HFF-Myc (cell line): ENCODE measurements around the gene PADI3.

ENCODE experiments used
- DNase-seq: peaks from one replicate; pipeline ENCODE4 v3.0.0-alpha.2; 2011; ENCODE audit warnings: low read depth; ENCODE audit errors: extremely low read depth
- H3K4me3 ChIP-seq: replicated peaks from 2 replicates; pipeline ENCODE4 v1.5.1; 2011; ENCODE audit warnings: low read depth, mild to moderate bottlenecking, control low read depth, low read length
- TF ChIP-seq, protein P1 (sequence below): IDR thresholded peaks from 2 replicates; pipeline ENCODE4 v1.5.1; 2012; ENCODE audit warnings: mild to moderate bottlenecking, low read depth, low read length, control low read depth; ENCODE audit errors: missing control alignments

The PADI3 gene

DNA sequence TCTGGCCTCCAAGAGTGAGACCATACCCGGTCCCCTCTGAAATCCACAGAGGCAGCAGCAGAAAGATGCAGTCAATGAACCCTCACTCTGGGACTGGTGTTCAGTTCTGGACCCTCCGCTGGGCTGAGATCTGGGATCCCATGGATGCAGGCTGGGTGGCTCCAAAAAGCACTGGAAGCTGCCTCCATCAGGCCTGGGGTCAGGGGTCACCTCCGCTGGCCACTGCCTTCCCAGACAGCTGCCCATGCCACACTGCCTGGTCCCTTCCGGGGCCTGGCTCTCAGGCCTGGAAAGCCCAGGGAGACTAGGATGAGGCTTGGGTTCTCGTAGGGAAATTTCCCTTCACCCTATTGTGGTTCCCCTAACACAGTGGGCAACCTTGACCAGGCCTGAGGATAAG is 37.7 kb downstream of the PADI3 start:
- H3K4me3 ChIP-seq: no peak overlapping the region
- TF ChIP-seq, protein P1, sequence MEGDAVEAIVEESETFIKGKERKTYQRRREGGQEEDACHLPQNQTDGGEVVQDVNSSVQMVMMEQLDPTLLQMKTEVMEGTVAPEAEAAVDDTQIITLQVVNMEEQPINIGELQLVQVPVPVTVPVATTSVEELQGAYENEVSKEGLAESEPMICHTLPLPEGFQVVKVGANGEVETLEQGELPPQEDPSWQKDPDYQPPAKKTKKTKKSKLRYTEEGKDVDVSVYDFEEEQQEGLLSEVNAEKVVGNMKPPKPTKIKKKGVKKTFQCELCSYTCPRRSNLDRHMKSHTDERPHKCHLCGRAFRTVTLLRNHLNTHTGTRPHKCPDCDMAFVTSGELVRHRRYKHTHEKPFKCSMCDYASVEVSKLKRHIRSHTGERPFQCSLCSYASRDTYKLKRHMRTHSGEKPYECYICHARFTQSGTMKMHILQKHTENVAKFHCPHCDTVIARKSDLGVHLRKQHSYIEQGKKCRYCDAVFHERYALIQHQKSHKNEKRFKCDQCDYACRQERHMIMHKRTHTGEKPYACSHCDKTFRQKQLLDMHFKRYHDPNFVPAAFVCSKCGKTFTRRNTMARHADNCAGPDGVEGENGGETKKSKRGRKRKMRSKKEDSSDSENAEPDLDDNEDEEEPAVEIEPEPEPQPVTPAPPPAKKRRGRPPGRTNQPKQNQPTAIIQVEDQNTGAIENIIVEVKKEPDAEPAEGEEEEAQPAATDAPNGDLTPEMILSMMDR: no peak
- no peak for DNase-seq

DNA sequence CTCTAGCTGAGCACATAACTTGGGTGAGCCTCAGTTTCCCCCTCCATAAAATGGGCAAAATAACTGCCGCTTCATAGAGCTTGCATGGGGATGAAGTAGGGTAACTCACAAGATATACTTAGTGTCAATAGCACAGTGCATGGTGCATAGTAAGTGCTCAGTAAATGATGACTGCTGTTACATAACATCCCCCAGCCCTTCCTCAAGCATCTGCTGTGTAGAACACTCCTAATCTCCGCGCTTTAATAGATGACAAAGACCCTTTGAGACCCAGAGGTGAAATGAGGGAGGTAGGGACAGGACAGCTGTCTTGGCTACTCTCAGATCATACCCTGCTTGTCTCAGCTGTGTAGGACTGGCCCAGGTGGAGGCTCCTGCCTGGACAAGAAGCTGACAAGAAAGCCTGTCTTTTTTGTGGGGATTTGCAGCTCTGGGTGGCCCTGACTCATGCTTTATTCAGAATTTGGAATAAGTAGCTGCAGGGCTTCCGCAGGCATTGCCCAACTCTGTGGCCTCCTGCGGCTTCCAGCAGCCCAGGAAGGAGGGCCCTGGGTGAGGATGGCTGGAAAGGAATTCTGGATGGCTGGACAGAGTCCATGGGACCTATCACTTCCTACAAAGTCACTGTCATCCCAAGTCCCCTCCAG is 38.4 kb downstream of the PADI3 start:
- TF ChIP-seq, protein P1: no peak
- no peak for DNase-seq
- H3K4me3 ChIP-seq: no peak overlapping the region

DNA sequence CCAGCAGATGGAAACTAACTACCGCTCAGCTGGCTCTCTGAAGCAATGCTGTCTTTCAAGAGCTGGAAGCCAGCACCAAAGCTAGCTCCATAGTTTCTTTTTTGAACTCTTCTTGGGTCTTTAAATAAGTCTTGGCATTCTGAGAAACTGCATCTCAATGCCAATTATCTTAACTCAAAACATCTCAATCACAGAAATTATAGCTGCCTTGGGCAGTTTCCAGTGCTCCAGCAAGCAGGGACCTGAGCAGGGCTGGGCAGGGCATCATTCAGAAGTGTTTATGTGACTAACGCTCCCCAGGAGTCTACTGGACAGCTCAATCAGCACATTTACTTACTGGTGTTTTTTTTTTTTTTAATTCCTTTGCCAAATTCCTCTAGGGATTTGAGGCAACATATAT is 40.8 kb downstream of the PADI3 start:
- no peak overlapping the region for H3K4me3 ChIP-seq
- TF ChIP-seq, protein P1: no peak
- no peak for DNase-seq

DNA sequence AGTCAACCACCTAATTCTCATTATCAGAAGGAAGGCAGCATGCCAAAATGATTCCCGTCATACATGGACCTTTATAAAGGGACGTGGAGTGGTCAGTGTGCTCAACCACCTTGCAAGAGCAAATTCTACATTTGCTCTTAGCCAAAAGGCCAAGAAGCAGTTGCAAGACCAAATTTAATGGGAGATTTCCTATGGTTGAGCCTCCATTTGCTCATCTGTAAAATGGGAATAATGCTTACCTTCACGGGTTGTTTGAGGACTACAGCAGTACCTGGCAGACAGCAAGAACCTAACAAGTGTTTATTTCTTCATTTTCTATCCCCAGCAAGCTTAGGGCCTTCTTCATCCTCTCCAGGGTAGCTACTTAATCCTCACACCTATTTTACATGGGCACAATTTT is 41.7 kb downstream of the PADI3 start:
- no peak overlapping the region for H3K4me3 ChIP-seq
- TF ChIP-seq, protein P1: no peak
- no peak for DNase-seq

DNA sequence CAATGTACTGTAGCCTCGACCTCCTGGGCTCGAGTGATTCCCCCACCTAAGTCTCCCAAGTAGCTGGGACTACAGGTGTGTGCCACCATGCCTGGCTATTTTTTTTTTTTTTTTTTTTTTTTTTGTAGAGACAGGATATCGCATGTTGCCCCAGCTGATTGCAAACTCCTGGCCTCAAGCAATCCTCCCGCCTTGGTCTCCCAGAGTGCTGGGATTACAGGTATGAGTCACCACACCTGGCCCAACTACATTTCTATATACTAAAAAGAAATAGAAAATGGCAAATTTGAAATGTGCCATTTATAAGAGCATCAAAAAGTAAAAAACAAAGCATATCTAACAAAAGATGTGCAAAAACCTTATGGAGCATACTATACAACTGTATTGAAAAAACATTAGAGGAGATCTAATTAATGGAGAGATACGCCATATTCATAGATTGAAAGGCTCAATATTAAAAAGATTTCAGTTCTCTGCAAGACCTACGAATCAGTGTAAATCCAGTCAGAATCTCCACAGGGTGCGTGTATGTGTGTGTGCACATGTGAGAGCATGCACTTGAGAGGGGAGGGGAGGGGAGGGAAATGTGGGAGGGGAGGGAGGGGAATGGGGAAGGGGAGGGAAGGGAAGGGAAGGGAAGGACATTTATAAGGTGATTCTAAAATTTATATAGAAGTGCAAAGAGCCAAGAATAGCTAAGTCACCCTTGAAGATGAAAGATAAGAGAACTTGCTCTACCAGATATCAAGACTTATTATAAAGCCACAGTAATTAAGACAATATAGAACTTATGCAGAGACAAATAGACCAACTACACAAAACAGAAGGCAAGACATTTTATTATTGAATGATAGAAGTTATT is 43.6 kb downstream of the PADI3 start:
- no peak for DNase-seq
- TF ChIP-seq, protein P1: no peak
- no peak overlapping the region for H3K4me3 ChIP-seq

DNA sequence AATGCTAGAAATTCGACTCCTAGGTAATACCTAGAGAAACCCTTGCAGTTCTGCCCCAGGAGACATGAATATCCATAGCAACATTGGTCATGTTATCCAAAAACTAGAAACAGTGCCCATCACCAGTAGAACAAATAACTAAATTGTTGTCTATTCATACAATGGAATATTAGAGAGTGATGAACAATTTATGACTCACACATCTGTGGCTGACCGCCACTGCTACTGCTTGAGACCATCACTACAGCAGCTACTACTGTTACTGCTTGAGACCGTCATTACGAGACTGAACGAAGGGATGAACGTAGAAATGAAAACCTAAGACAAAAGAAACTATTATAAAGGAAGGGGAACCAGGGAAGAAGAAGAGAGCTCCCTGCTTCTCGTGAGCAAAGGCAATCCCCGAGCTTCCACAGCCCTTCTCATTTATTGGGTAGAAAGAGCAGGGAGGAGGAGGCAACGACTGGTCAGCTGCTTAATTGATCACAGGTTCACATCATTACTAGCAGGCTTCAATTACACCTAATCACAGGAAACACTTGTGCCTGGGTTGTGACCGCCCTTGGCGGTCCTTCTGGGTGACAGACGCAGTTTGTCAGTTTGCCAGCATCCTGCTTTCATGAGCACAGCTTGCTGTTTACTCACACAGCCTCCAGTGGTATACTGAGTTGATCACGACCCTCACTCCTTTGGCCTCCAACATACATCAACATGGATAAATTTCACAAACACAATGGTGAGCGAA is 45.0 kb downstream of the PADI3 start:
- no peak overlapping the region for H3K4me3 ChIP-seq
- TF ChIP-seq, protein P1: no peak
- no peak for DNase-seq
